Dermis blood vessel endothelial cell (primary cell): ENCODE measurements around the gene CCNA1. TPM values are rescaled to one million over a fixed set of nuclear protein-coding genes. Genes with fewer than 3 reads are reported as not detected.

Experiments used
- DNase-seq: peaks from one replicate; pipeline ENCODE4 v3.0.0; 2010
- total RNA-seq: library from RNA; depleted of rRNA; stranded (reverse); fragments of >200 nt; gene quantifications from 2 replicates; pipeline ENCODE4 v1.2.3, GENCODE V29; 2014

Gene CCNA1
- total RNA-seq, 1 donor from 2014 or later, result 0.17 TPM

DNA sequence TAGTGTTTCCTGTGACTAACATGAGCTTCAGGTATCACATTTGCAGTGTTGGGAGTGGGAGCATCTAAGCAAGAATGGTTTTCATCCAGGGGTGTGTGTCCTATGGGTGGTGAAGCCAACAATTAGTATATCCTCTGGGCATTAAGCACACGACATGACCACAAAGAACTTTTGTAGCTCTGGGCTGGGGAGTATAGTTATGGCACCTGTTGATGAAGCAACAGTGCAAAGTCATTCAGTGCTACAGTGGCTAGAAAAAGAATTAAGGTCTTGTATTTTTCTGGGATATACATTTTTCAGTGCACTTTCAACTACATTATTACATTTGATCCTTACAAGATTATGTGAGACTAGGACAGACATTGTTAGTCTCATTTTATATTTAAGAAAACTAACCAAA, 21.8 kb downstream of the CCNA1 start:
- DNase-seq, result no peak

DNA sequence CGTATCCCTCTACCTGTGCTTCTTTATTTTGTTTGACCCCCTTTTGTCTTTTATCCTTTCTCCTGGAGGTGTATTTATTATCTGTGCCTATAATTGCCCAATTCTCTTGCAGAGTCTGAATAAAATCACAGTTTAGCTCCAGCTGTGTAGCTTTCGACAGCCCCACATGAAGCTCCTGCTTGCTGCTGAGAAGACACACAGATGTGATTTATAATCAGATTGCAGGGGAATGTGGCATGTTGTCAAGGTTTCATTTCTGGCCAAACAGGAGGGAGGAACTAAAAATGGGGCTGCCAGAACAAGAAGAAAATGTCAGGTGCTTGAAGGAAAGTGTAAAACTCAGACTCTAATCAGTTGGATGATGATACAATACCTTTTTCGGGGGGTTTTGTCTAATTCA, 22.7 kb downstream of the CCNA1 start:
- DNase-seq, result no peak

- DNase-seq, result no peak
Measured at GRCh38 chr13:36456577-36456976, 24.3 kb downstream of the CCNA1 start.

- no peak for DNase-seq
Measured at GRCh38 chr13:36461506-36461905, 29.2 kb downstream of the CCNA1 start.

DNA sequence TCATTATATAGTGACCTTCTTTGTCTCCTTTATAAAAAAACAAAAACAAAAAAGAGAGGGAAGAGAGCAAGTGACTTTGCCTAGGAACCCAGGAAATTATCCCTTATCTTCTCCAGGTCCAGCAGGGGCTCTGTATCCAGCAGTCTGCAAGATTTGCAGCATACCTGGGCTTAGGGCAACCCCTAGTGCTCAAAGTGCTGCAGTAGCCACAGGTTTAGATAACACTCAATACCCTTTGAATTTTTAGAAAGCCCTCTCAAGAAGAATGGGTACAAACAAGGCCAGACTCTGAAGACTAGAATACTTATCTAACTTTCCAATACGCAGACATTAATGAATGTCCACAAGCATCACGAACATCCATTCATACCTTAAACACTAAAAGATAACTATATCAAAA, 43.2 kb downstream of the CCNA1 start:
- DNase-seq, result no peak

DNA sequence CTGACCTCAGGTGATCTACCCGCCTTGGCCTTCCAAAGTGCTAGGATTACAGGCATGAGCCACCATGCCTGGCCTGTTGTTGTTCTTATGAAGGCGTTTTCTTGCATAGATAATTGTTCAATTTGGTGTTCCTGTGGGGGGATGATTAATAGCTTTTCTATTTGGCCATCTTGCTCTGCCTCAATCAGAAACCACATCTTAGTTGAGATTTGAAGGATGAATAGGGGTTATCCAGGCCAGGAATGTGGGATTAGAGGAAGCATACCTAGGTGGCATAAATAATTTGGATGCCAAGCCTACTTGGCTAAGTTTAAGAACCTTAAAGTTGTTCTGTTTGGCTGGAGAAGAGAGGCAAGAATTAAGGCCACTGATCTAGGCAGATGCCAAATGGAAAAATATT, 44.4 kb downstream of the CCNA1 start:
- no peak for DNase-seq

GRCh38 chr13:36480726-36481427, 48.6 kb downstream of the CCNA1 start:
- DNase-seq, result no peak

- DNase-seq, result no peak
Measured at GRCh38 chr13:36490055-36490454, 57.8 kb downstream of the CCNA1 start.

Other genes with a start within 250 kb of the CCNA1 start
- gene SOHLH2, start 217.9 kb upstream of the CCNA1 start, total RNA-seq, result 0.17 and 0.23 TPM in 2 replicates
- 1.0 and 1.2 TPM in 2 replicates for gene CCDC169, start 134.7 kb upstream of the CCNA1 start, total RNA-seq
- gene SPART, start 86.1 kb upstream of the CCNA1 start, total RNA-seq, result 63.6 and 144 TPM in 2 replicates
- gene SERTM1, start 241.5 kb downstream of the CCNA1 start, total RNA-seq, result 0.17 TPM in 1 of 2 replicates, not detected in the other